Karpas-422 (cell line): ENCODE results near the gene ARID3C. TPM values are rescaled to one million over a fixed set of nuclear protein-coding genes. Genes with fewer than 3 reads are reported as not detected.

Experiments used
- DNase-seq: peaks from one replicate; pipeline ENCODE4 v3.0.0-alpha.2; 2015
- H2AFZ ChIP-seq: fragments of 200-600 bp; sonication (generic); 2 replicates; pipeline ENCODE4 v1.6.1; 2014; ENCODE audit warnings: antibody characterized with exemption, low read length, mixed read lengths
- H3K27ac ChIP-seq: fragments of 200-600 bp; sonication (generic); 2 replicates; pipeline ENCODE4 v1.5.1; 2014; ENCODE audit warnings: mild to moderate bottlenecking, low read length, moderate library complexity
- H3K27me3 ChIP-seq: fragments of 200-600 bp; sonication (generic); 2 replicates; pipeline ENCODE4 v1.6.1; 2014; ENCODE audit warnings: low read length, mixed read lengths
- H3K36me3 ChIP-seq: fragments of 200-600 bp; sonication (generic); 2 replicates; pipeline ENCODE4 v1.6.1; 2014; ENCODE audit warnings: low read length, mixed read lengths; ENCODE audit not compliant: insufficient read depth
- H3K4me1 ChIP-seq: fragments of 200-600 bp; sonication (generic); 2 replicates; pipeline ENCODE4 v1.6.1; 2014; ENCODE audit warnings: mild to moderate bottlenecking, low read length, mixed read lengths
- H3K4me2 ChIP-seq: fragments of 200-600 bp; sonication (generic); 2 replicates; pipeline ENCODE4 v1.6.1; 2014; ENCODE audit warnings: low read length, low read depth, mild to moderate bottlenecking; ENCODE audit not compliant: poor library complexity, severe bottlenecking
- H3K4me3 ChIP-seq: fragments of 200-600 bp; sonication (generic); 2 replicates; pipeline ENCODE4 v1.5.1; 2014; ENCODE audit warnings: mild to moderate bottlenecking, antibody characterized with exemption, low read length, mixed read lengths
- H3K79me2 ChIP-seq: fragments of 200-600 bp; sonication (generic); 2 replicates; pipeline ENCODE4 v1.6.1; 2014; ENCODE audit warnings: mild to moderate bottlenecking, low read length, mixed read lengths
- H3K9ac ChIP-seq: fragments of 200-600 bp; sonication (generic); 2 replicates; pipeline ENCODE4 v1.6.0; 2014; ENCODE audit warnings: low read length
- H3K9me2 ChIP-seq: fragments of 200-600 bp; sonication (generic), shearing (Covaris generic); replicated peaks from 2 replicates; pipeline ENCODE4 v1.6.0; 2014; ENCODE audit warnings: mild to moderate bottlenecking, low read length, moderate library complexity; ENCODE audit not compliant: insufficient read depth
- H3K9me3 ChIP-seq: fragments of 300-700, 200-600 bp; sonication (generic); 2 replicates; pipeline ENCODE4 v1.6.1; 2014; ENCODE audit warnings: low read length, mixed read lengths
- H4K20me1 ChIP-seq: fragments of 200-600 bp; sonication (generic); 2 replicates; pipeline ENCODE4 v1.6.1; 2014; ENCODE audit warnings: mild to moderate bottlenecking, antibody characterized with exemption, low read length, low read depth; ENCODE audit not compliant: insufficient read depth
- total RNA-seq: library from RNA; depleted of rRNA; stranded (reverse); fragments of >200 nt; shearing (Covaris generic); gene quantifications from 2 replicates; pipeline ENCODE4 v1.2.3, GENCODE V29; 2014; ENCODE audit warnings: low replicate concordance

ARID3C gene
- total RNA-seq, 1 experiment from 2014 or later, result 0.48 TPM

GRCh38 chr9:34603610-34604231, 25.1 kb downstream of the ARID3C start:
- Histone ChIP-seq H3K27me3 (no peaks in the 10 kb centered on the region), H3K9me3 (no peaks in the 10 kb centered on the region), H2AFZ (no peak overlapping the region), H3K9ac (no peak overlapping the region), H3K4me3 (no peak overlapping the region), H3K36me3 (no peaks in the 10 kb centered on the region), H3K4me1 (peaks cover 21% of the 10 kb centered on the region), H3K4me2 (no peak overlapping the region), H3K9me2 (no peaks in the 10 kb centered on the region), H3K27ac (no peak overlapping the region), H4K20me1 (no peaks in the 10 kb centered on the region), H3K79me2 (no peaks in the 10 kb centered on the region)
- peak; percentile 93 for DNase-seq

GRCh38 chr9:34601937-34602573, 26.8 kb downstream of the ARID3C start:
- no peaks in the 10 kb centered on the region for H3K79me2 ChIP-seq
- no peak overlapping the region for H3K27ac ChIP-seq
- H3K4me3 ChIP-seq, result no peak overlapping the region
- H2AFZ ChIP-seq, result no peak overlapping the region
- H3K9me2 ChIP-seq, result no peaks in the 10 kb centered on the region
- peaks cover 21% of the 10 kb centered on the region for H3K4me1 ChIP-seq
- H4K20me1 ChIP-seq, result no peaks in the 10 kb centered on the region
- H3K9me3 ChIP-seq, result no peaks in the 10 kb centered on the region
- DNase-seq, result peak; percentile 69
- H3K9ac ChIP-seq, result 0 out of 2 replicates have a peak overlapping the region, but pooled peaks have one; percentile 13
- no peaks in the 10 kb centered on the region for H3K27me3 ChIP-seq
- H3K4me2 ChIP-seq, result peak overlapping the region; percentile 25
- no peaks in the 10 kb centered on the region for H3K36me3 ChIP-seq

DNA sequence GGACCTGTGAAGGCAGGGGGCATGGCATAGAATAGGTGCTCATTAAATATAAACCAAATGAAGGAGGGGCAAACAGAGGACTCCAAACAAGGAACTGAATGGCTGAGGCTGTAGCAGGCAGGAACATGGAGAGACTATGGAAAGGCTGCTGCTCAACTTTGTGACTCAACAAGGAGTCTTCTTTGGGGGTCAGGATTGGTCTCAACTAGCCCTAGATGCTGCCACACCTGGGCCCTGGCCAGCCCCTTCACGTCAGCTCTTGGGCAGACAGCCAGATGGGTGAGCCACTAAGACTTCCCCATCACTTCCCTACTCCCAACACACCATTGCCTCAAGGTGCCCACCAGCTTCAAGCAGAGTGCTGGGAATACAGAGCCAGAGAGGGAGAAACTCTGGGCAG, 28.0 kb downstream of the ARID3C start:
- Histone ChIP-seq H4K20me1 (no peaks in the 10 kb centered on the region), H3K4me2 (no peak overlapping the region), H3K9me2 (no peaks in the 10 kb centered on the region), H3K36me3 (no peaks in the 10 kb centered on the region), H3K27ac (no peak overlapping the region), H3K27me3 (no peaks in the 10 kb centered on the region), H3K4me3 (no peak overlapping the region), H2AFZ (no peak overlapping the region), H3K4me1 (peaks cover 21% of the 10 kb centered on the region), H3K9ac (no peak overlapping the region), H3K9me3 (no peaks in the 10 kb centered on the region), H3K79me2 (no peaks in the 10 kb centered on the region)
- DNase-seq, result no peak

- Histone ChIP-seq H3K79me2 (no peaks in the 10 kb centered on the region), H4K20me1 (no peaks in the 10 kb centered on the region), H3K9me3 (no peaks in the 10 kb centered on the region), H2AFZ (no peak overlapping the region), H3K27ac (no peak overlapping the region), H3K4me3 (no peak overlapping the region), H3K36me3 (no peaks in the 10 kb centered on the region), H3K9ac (no peak overlapping the region), H3K4me2 (no peak overlapping the region), H3K4me1 (peaks cover 21% of the 10 kb centered on the region), H3K27me3 (no peaks in the 10 kb centered on the region), H3K9me2 (no peaks in the 10 kb centered on the region)
- DNase-seq, result no peak
Measured at GRCh38 chr9:34599546-34599945, 29.3 kb downstream of the ARID3C start.

- no peaks in the 10 kb centered on the region for H3K79me2 ChIP-seq
- H3K9me2 ChIP-seq, result no peaks in the 10 kb centered on the region
- no peak overlapping the region for H3K9ac ChIP-seq
- H3K36me3 ChIP-seq, result no peaks in the 10 kb centered on the region
- no peak overlapping the region for H3K4me3 ChIP-seq
- H3K27ac ChIP-seq, result no peak overlapping the region
- H3K9me3 ChIP-seq, result no peaks in the 10 kb centered on the region
- H4K20me1 ChIP-seq, result peaks cover 4% of the 10 kb centered on the region; the same call in 1 of the 2 replicates
- no peak overlapping the region for H2AFZ ChIP-seq
- no peak for DNase-seq
- H3K4me1 ChIP-seq, result no peaks in the 10 kb centered on the region
- no peak overlapping the region for H3K4me2 ChIP-seq
- H3K27me3 ChIP-seq, result no peaks in the 10 kb centered on the region
Measured at GRCh38 chr9:34594177-34594576, 34.7 kb downstream of the ARID3C start.

DNA sequence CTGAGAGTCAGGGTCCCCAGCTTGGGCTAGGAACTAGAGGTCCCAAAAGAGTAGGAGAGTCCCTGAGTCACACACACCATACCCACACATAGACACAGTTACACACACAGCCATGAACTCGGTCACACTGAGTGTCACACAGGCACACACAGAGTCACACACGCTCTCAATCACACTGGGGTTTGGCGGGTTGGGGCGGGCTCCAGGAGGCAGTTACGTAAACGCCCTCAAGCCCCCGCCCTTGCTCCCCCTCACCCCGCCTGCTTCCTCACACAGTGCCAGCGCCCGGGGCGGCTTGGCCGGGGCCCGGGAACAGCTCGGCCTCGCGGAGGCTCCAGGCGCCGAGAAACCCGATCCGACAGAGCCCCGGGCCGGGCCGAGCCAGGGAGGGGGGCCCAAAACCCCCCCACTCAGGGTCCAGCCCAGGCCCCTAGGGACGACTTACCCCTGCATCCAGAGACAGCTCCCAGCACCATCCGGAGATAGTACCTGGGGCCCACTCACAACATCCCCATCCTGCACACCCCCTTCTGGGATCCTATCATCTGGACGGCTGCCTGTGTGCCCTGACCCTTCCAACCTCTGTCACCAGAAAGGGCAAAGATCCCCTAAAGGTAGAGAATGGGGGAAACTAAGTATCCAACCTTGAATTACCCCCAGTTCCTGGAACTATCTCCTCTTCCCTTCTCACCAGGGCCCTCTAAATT, 35.8 kb downstream of the ARID3C start:
- Histone ChIP-seq H3K4me2 (no peak overlapping the region), H3K36me3 (no peaks in the 10 kb centered on the region)
- no peak for DNase-seq

GRCh38 chr9:34591917-34592866, 36.7 kb downstream of the ARID3C start:
- no peaks in the 10 kb centered on the region for H3K36me3 ChIP-seq
- H3K27me3 ChIP-seq, result no peaks in the 10 kb centered on the region
- no peaks in the 10 kb centered on the region for H3K9me2 ChIP-seq
- H3K4me2 ChIP-seq, result no peak overlapping the region
- no peak overlapping the region for H2AFZ ChIP-seq
- H3K9me3 ChIP-seq, result no peaks in the 10 kb centered on the region
- no peaks in the 10 kb centered on the region for H3K79me2 ChIP-seq
- no peak overlapping the region for H3K27ac ChIP-seq
- H4K20me1 ChIP-seq, result peaks cover 4% of the 10 kb centered on the region; the same call in 1 of the 2 replicates
- H3K4me1 ChIP-seq, result no peaks in the 10 kb centered on the region
- H3K4me3 ChIP-seq, result no peak overlapping the region
- no peak for DNase-seq
- H3K9ac ChIP-seq, result no peak overlapping the region

More for the DNA sequence above, 35.8 kb downstream of the ARID3C start:
- H3K27me3 ChIP-seq, result no peaks in the 10 kb centered on the region
- H3K4me3 ChIP-seq, result no peak overlapping the region
- H3K9me3 ChIP-seq, result no peaks in the 10 kb centered on the region
- H3K9ac ChIP-seq, result no peak overlapping the region
- no peaks in the 10 kb centered on the region for H3K4me1 ChIP-seq
- peaks cover 4% of the 10 kb centered on the region; the same call in 1 of the 2 replicates for H4K20me1 ChIP-seq
- no peak overlapping the region for H2AFZ ChIP-seq
- H3K9me2 ChIP-seq, result no peaks in the 10 kb centered on the region
- no peaks in the 10 kb centered on the region for H3K79me2 ChIP-seq
- no peak overlapping the region for H3K27ac ChIP-seq
